GM12878 (cell line): ENCODE measurements around the gene DNAJC5. TPM values are rescaled to one million over a fixed set of nuclear protein-coding genes. Genes with fewer than 3 reads are reported as not detected.

ENCODE experiments used
- ASH2L ChIP-seq: fragments of 300-600, 200-600 bp; sonication (generic); IDR thresholded peaks from 2 replicates; pipeline ENCODE4 v1.6.1; 2017; ENCODE audit warnings: low read depth, mild to moderate bottlenecking, borderline replicate concordance
- CEBPB ChIP-seq, 2 experiments: fragments of 150-350 bp in 1 of 2; IDR thresholded peaks; 2 replicates each; pipeline ENCODE4 v1.6.1; 2012 to 2014; ENCODE audit warnings: low read depth in 2 of 2, low read length in 2 of 2, borderline replicate concordance in 1 of 2, inconsistent platforms in 1 of 2
- CHD1 ChIP-seq: IDR thresholded peaks from 2 replicates; pipeline ENCODE4 v1.6.1; 2012; ENCODE audit warnings: low read depth, low read length, improper control_type of control experiment
- DPF2 ChIP-seq: fragments of 450-650 bp; IDR thresholded peaks from 2 replicates; pipeline ENCODE4 v1.6.1; 2017; ENCODE audit warnings: mild to moderate bottlenecking
- IRF4 ChIP-seq: IDR thresholded peaks from 2 replicates; pipeline ENCODE4 v1.6.1; 2011; ENCODE audit warnings: low read depth, low read length
- NR2C2 ChIP-seq: IDR thresholded peaks from 2 replicates; pipeline ENCODE4 v1.6.1; 2011; ENCODE audit warnings: borderline replicate concordance, low read depth; ENCODE audit not compliant: control insufficient read depth, insufficient read length
- POLR2A ChIP-seq: IDR thresholded peaks from 2 replicates; pipeline ENCODE4 v1.6.1; 2011; ENCODE audit warnings: low read depth, mild to moderate bottlenecking, low read length
- POLR2AphosphoS5 ChIP-seq: IDR thresholded peaks from 2 replicates; pipeline ENCODE4 v1.6.1; 2011; ENCODE audit warnings: mild to moderate bottlenecking, low read length, inconsistent platforms
- POU2F2 ChIP-seq: IDR thresholded peaks from 3 replicates; pipeline ENCODE4 v1.6.1; 2011; ENCODE audit warnings: low read depth, mild to moderate bottlenecking, low read length, borderline replicate concordance
- RBBP5 ChIP-seq: fragments of 200-600 bp; sonication (generic); conservative IDR thresholded peaks from 2 replicates; pipeline ENCODE4 v1.6.1; 2016
- SIN3A ChIP-seq: IDR thresholded peaks from 2 replicates; pipeline ENCODE4 v1.6.1; 2012; ENCODE audit warnings: low read depth, low read length, improper control_type of control experiment
- SREBF1 ChIP-seq: IDR thresholded peaks from 2 replicates; pipeline ENCODE4 v1.6.1; 2012; ENCODE audit warnings: mild to moderate bottlenecking, low read length
- SRF ChIP-seq, 2 experiments: IDR thresholded peaks; 2 replicates each; pipeline ENCODE4 v1.6.1; 2011; ENCODE audit warnings: low read depth in 2 of 2, low read length in 2 of 2, mild to moderate bottlenecking in 1 of 2, moderate library complexity in 1 of 2
- TARDBP ChIP-seq: IDR thresholded peaks from 2 replicates; pipeline ENCODE4 v1.6.1; 2016; ENCODE audit warnings: borderline replicate concordance
- ZNF207 ChIP-seq: fragments of 450-650 bp; IDR thresholded peaks from 2 replicates; pipeline ENCODE4 v1.6.1; 2014; ENCODE audit warnings: antibody characterized with exemption, mild to moderate bottlenecking, borderline replicate concordance
- ZNF24 ChIP-seq: fragments of 450-650 bp; IDR thresholded peaks from 2 replicates; pipeline ENCODE4 v1.6.1; 2017; ENCODE audit warnings: antibody characterized with exemption, mild to moderate bottlenecking
- polyA plus RNA-seq, 11 experiments: library from polyadenylated mRNA; depleted of rRNA in 4 of 11; unstranded in 6 of 11; stranded (reverse) in 5 of 11; fragments of >200 nt; fragmentation: Nextera tagmentation in 4 of 11; fragmentation: Illumina TruSeq in 1 of 11; extraction: Ambion mirVana in 4 of 11; extraction: Trizol in 1 of 11; gene quantifications; 1 replicate in 1 of 11; 2 replicates in 10 of 11; pipeline versions ENCODE4 v1.2.1 to v1.2.3, GENCODE V29; 2011 to 2016; ENCODE audit warnings: inconsistent platforms in 2 of 11, missing spikeins in 2 of 11, low read depth in 1 of 11
- total RNA-seq, 4 experiments: library from RNA; depleted of rRNA in 3 of 4; stranded (reverse); fragments of >200 nt in 3 of 4; fragmentation: Illumina TruSeq in 1 of 4; extraction: Trizol in 1 of 4; gene quantifications; 2 replicates each; pipeline versions ENCODE4 v1.2.1 to v1.2.3, GENCODE V29; 2013 to 2021
- TF ChIP-seq, protein P1 (sequence below): fragments of 450-650 bp; IDR thresholded peaks from 2 replicates; pipeline ENCODE4 v1.6.1; 2017; ENCODE audit warnings: mild to moderate bottlenecking, moderate library complexity
- TF ChIP-seq, protein P2 (sequence below): IDR thresholded peaks from 2 replicates; pipeline ENCODE4 v1.6.1; 2012; ENCODE audit warnings: low read depth, low read length, improper control_type of control experiment
- TF ChIP-seq, protein P3 (sequence below): fragments of 450-650 bp; IDR thresholded peaks from 2 replicates; pipeline ENCODE4 v1.6.1; 2016; ENCODE audit warnings: mild to moderate bottlenecking
- TF ChIP-seq, protein P4 (sequence below), 3 experiments: IDR thresholded peaks in 2 of 3; conservative IDR thresholded peaks in 1 of 3; 2 replicates each; pipeline ENCODE4 v1.5.1; 2011; ENCODE audit warnings: low read depth in 3 of 3, low read length in 3 of 3, mild to moderate bottlenecking in 3 of 3, control low read depth in 2 of 3, moderate library complexity in 2 of 3, inconsistent platforms in 1 of 3, mixed read lengths in 1 of 3; ENCODE audit not compliant: control insufficient read depth in 2 of 3, insufficient read depth in 1 of 3; ENCODE audit errors: extremely low read depth in 1 of 3
- TF ChIP-seq, protein P5 (sequence below): fragments of 450-650 bp; IDR thresholded peaks from 2 replicates; pipeline ENCODE4 v1.6.1; 2017; ENCODE audit warnings: mild to moderate bottlenecking

The DNAJC5 gene
- total and polyA plus RNA-seq, 10 of the 15 experiments (the other 5 are each of a cell fraction or from before 2014, with no cell fraction given) = 0.69 to 36.8 (median 17.0) TPM

DNA sequence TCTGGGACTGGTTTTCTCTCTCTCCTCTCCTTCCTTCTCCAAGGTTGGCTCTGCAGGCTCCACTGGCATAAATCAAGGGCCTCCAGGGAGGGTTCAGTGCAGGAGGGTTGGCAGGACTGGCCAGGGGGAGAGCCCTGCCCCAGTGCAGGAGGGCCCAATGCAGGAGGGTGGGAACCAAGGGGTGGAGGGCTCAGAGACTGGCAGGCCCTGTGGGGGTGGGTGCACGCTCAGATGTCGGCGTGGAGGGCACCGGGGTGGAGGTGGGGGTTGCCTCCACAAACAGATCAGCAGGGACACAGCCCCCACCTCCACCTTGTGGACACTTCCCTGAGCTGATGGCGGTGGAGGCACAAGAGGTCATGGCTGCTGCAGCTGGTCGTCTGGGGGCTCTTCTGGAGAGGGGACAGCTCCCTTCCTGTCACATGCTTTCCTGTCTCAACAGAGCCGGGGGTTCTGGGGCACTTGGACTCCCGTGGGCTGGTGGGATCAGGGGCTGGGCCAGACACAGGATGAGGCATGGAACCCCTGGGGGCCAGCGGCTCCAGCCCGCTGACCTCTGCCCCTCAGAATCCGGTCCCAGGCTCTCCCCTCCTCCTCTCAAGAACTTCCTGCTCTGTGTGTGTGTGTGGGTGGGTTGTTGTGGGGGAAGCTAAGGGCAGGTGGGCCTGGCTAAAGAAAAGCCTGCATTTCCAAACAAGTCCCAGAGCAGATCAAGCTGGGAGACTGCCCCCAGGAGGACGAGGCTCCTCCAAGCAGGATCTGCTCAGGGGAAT lies 36.3 kb upstream of the DNAJC5 start (continued):
- TF ChIP-seq SRF (IDR thresholded peaks at IDR 0.05; ENCODE audit: low read depth in 2 of 2, low read length in 2 of 2) = no peak
- no peak for TF ChIP-seq IRF4
- TF ChIP-seq ZNF207 = no peak
- TF ChIP-seq TARDBP = no peak
- TF ChIP-seq, protein P1, sequence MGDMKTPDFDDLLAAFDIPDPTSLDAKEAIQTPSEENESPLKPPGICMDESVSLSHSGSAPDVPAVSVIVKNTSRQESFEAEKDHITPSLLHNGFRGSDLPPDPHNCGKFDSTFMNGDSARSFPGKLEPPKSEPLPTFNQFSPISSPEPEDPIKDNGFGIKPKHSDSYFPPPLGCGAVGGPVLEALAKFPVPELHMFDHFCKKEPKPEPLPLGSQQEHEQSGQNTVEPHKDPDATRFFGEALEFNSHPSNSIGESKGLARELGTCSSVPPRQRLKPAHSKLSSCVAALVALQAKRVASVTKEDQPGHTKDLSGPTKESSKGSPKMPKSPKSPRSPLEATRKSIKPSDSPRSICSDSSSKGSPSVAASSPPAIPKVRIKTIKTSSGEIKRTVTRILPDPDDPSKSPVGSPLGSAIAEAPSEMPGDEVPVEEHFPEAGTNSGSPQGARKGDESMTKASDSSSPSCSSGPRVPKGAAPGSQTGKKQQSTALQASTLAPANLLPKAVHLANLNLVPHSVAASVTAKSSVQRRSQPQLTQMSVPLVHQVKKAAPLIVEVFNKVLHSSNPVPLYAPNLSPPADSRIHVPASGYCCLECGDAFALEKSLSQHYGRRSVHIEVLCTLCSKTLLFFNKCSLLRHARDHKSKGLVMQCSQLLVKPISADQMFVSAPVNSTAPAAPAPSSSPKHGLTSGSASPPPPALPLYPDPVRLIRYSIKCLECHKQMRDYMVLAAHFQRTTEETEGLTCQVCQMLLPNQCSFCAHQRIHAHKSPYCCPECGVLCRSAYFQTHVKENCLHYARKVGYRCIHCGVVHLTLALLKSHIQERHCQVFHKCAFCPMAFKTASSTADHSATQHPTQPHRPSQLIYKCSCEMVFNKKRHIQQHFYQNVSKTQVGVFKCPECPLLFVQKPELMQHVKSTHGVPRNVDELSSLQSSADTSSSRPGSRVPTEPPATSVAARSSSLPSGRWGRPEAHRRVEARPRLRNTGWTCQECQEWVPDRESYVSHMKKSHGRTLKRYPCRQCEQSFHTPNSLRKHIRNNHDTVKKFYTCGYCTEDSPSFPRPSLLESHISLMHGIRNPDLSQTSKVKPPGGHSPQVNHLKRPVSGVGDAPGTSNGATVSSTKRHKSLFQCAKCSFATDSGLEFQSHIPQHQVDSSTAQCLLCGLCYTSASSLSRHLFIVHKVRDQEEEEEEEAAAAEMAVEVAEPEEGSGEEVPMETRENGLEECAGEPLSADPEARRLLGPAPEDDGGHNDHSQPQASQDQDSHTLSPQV = no peak
- no peak for TF ChIP-seq RBBP5
- TF ChIP-seq CEBPB (IDR thresholded peaks at IDR 0.05; ENCODE audit: borderline replicate concordance in 1 of 2, low read depth in 2 of 2, low read length in 2 of 2) = no peak
- no peak for TF ChIP-seq ASH2L
- no peak for TF ChIP-seq DPF2
- no peak for TF ChIP-seq POLR2AphosphoS5
- no peak for TF ChIP-seq POU2F2
- no peak for TF ChIP-seq CHD1
- peak; percentile 51 for TF ChIP-seq POLR2A
- no peak for TF ChIP-seq SREBF1
- TF ChIP-seq, protein P2, sequence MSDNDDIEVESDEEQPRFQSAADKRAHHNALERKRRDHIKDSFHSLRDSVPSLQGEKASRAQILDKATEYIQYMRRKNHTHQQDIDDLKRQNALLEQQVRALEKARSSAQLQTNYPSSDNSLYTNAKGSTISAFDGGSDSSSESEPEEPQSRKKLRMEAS = no peak
- no peak for TF ChIP-seq SIN3A
- TF ChIP-seq, protein P3, sequence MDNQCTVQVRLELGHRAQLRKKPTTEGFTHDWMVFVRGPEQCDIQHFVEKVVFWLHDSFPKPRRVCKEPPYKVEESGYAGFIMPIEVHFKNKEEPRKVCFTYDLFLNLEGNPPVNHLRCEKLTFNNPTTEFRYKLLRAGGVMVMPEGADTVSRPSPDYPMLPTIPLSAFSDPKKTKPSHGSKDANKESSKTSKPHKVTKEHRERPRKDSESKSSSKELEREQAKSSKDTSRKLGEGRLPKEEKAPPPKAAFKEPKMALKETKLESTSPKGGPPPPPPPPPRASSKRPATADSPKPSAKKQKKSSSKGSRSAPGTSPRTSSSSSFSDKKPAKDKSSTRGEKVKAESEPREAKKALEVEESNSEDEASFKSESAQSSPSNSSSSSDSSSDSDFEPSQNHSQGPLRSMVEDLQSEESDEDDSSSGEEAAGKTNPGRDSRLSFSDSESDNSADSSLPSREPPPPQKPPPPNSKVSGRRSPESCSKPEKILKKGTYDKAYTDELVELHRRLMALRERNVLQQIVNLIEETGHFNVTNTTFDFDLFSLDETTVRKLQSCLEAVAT = no peak
- no peak for TF ChIP-seq ZNF24
- TF ChIP-seq, protein P4, sequence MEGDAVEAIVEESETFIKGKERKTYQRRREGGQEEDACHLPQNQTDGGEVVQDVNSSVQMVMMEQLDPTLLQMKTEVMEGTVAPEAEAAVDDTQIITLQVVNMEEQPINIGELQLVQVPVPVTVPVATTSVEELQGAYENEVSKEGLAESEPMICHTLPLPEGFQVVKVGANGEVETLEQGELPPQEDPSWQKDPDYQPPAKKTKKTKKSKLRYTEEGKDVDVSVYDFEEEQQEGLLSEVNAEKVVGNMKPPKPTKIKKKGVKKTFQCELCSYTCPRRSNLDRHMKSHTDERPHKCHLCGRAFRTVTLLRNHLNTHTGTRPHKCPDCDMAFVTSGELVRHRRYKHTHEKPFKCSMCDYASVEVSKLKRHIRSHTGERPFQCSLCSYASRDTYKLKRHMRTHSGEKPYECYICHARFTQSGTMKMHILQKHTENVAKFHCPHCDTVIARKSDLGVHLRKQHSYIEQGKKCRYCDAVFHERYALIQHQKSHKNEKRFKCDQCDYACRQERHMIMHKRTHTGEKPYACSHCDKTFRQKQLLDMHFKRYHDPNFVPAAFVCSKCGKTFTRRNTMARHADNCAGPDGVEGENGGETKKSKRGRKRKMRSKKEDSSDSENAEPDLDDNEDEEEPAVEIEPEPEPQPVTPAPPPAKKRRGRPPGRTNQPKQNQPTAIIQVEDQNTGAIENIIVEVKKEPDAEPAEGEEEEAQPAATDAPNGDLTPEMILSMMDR (IDR thresholded peaks at IDR 0.05 in 2 of 3, conservative IDR thresholded peaks at IDR 0.05 in 1 of 3; ENCODE audit: control insufficient read depth in 2 of 3, extremely low read depth in 1 of 3, insufficient read depth in 1 of 3, low read depth in 3 of 3, low read length in 3 of 3) = peak in 1 of 3 experiments; percentile 20; a peak in 2 of 6 replicates
- TF ChIP-seq, protein P5, sequence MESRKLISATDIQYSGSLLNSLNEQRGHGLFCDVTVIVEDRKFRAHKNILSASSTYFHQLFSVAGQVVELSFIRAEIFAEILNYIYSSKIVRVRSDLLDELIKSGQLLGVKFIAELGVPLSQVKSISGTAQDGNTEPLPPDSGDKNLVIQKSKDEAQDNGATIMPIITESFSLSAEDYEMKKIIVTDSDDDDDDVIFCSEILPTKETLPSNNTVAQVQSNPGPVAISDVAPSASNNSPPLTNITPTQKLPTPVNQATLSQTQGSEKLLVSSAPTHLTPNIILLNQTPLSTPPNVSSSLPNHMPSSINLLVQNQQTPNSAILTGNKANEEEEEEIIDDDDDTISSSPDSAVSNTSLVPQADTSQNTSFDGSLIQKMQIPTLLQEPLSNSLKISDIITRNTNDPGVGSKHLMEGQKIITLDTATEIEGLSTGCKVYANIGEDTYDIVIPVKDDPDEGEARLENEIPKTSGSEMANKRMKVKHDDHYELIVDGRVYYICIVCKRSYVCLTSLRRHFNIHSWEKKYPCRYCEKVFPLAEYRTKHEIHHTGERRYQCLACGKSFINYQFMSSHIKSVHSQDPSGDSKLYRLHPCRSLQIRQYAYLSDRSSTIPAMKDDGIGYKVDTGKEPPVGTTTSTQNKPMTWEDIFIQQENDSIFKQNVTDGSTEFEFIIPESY = no peak
- no peak for TF ChIP-seq NR2C2
